Ishikawa (cell line): ENCODE measurements around the gene NSMCE1.

ENCODE experiments used
- EP300 ChIP-seq: IDR thresholded peaks from 2 replicates; pipeline ENCODE4 v1.6.1; 2012; ENCODE audit warnings: borderline replicate concordance
- MAX ChIP-seq: IDR thresholded peaks from 2 replicates; pipeline ENCODE4 v1.6.1; 2012
- RAD21 ChIP-seq: IDR thresholded peaks from 2 replicates; pipeline ENCODE4 v1.6.1; 2012; ENCODE audit warnings: low read depth
- REST ChIP-seq: IDR thresholded peaks from 2 replicates; pipeline ENCODE4 v1.6.1; 2012; ENCODE audit warnings: low read depth, mild to moderate bottlenecking
- YY1 ChIP-seq: IDR thresholded peaks from 2 replicates; pipeline ENCODE4 v1.6.1; 2012; ENCODE audit warnings: low read depth

DNA sequence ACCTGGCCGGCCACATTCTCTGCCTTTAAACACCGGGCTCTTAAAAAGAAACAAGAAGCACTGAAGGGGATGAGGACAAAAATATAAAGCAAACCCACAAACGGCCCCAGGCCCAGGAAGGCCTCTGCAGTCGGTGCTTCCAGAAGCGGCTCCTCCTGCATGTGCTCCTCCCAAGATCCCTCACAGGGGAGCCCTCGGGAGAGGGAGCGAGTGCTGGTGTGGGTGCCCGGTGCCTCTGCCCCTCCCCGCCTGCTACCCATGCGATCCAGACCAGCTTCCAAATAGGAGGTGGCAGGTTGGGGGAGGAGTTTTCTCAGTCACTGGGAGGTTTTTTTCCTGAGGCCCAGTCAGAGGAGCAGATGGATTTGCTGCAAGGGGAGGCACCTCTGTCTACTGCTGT is 49.4 kb downstream of the NSMCE1 start:
- no peak for TF ChIP-seq RAD21
- TF ChIP-seq MAX, result no peak
- TF ChIP-seq REST, result no peak
- no peak for TF ChIP-seq YY1
- TF ChIP-seq EP300, result no peak
